Measurements from ENCODE around the gene C19orf47. TPM values are rescaled to one million over a fixed set of nuclear protein-coding genes. Genes with fewer than 3 reads are reported as not detected.

Gene C19orf47
- total and polyA plus RNA-seq, 7 experiments from 2014 or later = 9.1 to 20.3 (median 13.6) TPM

DNA sequence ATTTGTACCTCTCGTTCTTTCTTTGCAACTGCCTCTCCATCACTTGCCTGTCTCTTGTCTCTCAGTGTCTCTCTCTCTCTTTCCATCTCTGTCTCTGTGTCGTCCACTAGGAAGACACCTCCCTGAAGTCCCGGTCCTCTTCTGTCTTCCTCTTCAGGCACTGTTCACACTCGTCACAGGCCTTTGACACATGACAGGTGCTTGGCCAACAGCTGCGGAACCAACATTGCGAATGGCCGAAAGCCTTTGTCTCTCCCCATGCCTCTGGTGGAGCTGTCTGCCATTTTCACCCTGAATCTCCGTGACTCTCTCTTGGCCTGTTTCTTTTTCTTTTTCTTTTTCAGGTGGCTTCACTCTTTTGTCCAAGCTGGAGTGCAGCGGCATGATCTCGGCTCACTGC is 39.0 kb upstream of the C19orf47 start:
- H3K4me3 Mint-ChIP-seq = peak overlapping the region in 1 of 10 donors; percentile 3
- no peaks in the 10 kb centered on the region for H3K36me3 Mint-ChIP-seq
- ChIA-PET CTCF (interaction anchor here (1.1 kb wide), 1 partner anchor 33 kb away, joined by 3 read pairs; no protein-coding TSS in a partner anchor), POLR2A (no interaction called here)
- no peaks in the 10 kb centered on the region for H3K4me1 ChIP-seq (ENCODE audit: control insufficient read depth in 2 of 2, insufficient read depth in 2 of 2, low read length in 2 of 2)
- intact Hi-C loops (cut with micrococcal nuclease) = no loop called here
- no peaks in the 10 kb centered on the region for H3K27me3 Mint-ChIP-seq
- no peak for DNase-seq
- ATAC-seq = no peak
- H3K27ac ChIP-seq (ENCODE audit: low read depth, low read length) = no peak overlapping the region
- H3K4me3 ChIP-seq (ENCODE audit: low read length) = no peak overlapping the region
- peaks cover 0 to 1% (median 0%) of the 10 kb centered on the region in 11 donors for H3K9me3 Mint-ChIP-seq
- H3K4me1 Mint-ChIP-seq = peaks cover 0 to 2% (median 0%) of the 10 kb centered on the region in 7 donors
- no peaks in the 10 kb centered on the region for H3K36me3 ChIP-seq (ENCODE audit: control insufficient read depth in 2 of 3, insufficient read depth in 3 of 3, low read length in 3 of 3)
- no peaks in the 10 kb centered on the region for H3K27me3 ChIP-seq (ENCODE audit: control insufficient read depth in 2 of 2, insufficient read depth in 2 of 2, low read length in 2 of 2)
- H3K27ac Mint-ChIP-seq = no peak overlapping the region
- H3K9me3 ChIP-seq (ENCODE audit: control insufficient read depth in 2 of 3, low read length in 3 of 3) = no peaks in the 10 kb centered on the region

DNA sequence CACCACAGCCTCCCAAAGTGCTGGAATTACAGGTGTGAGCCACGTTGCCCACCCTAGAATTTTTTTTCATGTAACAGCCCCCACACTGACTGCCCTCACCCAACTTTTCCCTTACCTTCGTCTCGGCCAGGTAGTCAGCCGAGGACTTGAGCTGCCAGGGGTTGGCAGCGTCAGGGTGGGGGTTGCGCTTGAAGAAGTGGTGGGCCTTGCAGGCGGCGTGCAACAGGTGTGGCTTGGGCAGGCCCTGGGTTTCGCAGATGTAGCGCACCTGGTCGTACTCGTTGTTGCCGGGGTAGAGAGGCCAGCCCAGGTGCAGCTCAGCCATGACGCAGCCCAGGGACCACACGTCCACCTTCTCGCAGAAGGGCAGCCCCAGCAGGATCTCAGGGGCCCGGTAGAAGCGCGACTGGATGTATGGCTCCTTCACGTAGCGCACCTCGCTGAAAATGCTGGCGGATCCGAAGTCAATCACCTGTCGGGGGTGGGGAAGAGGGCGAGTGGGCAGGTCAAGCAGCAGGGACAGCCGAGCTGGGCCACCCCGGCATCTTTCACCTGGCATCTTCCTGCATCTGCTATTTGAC is 35.6 kb upstream of the C19orf47 start:
- Mint-ChIP-seq H3K9me3 (peaks cover 0 to 1% (median 0%) of the 10 kb centered on the region in 11 donors), H3K4me1 (peaks cover 0 to 2% (median 0%) of the 10 kb centered on the region in 7 donors), H3K27me3 (no peaks in the 10 kb centered on the region), H3K36me3 (peaks cover 0 to 3% (median 0%) of the 10 kb centered on the region in 5 donors), H3K4me3 (no peak overlapping the region), H3K27ac (peak overlapping the region in 2 of 9 donors; percentile 18 to 59)
- Histone ChIP-seq H3K36me3 (ENCODE audit: control insufficient read depth in 2 of 3, insufficient read depth in 3 of 3, low read length in 3 of 3) (peaks cover 0 to 8% (median 0%) of the 10 kb centered on the region in 3 experiments), H3K27ac (ENCODE audit: low read depth, low read length) (no peak overlapping the region), H3K27me3 (ENCODE audit: control insufficient read depth in 2 of 2, insufficient read depth in 2 of 2, low read length in 2 of 2) (no peaks in the 10 kb centered on the region), H3K4me3 (ENCODE audit: low read length) (no peak overlapping the region), H3K4me1 (ENCODE audit: control insufficient read depth in 2 of 2, insufficient read depth in 2 of 2, low read length in 2 of 2) (no peaks in the 10 kb centered on the region), H3K9me3 (ENCODE audit: control insufficient read depth in 2 of 3, low read length in 3 of 3) (no peaks in the 10 kb centered on the region)
- POLR2A ChIA-PET = no interaction called here
- DNase-seq (no peak), ATAC-seq (no peak)
- CTCF ChIA-PET = no interaction called here
- intact Hi-C loops (cut with micrococcal nuclease) = no loop called here

DNA sequence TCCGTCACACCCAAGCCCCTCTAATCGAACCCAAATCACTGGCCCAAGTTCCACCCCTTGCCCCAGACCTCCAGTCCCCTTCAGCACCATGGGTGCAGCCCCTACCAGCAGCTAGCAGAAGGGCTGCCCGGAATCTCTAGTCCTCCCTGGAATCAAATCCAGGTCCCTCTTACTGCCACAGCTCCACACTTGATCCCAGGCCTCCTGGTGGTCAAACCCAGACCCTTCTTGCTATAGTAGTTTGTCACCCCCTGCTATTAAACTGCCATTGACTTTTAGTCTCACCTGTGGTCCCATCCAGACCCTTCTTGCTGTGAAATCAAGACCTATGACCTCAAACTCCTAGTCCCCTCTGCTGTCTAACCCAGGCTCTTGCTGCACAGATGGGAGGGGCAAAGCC is 33.1 kb upstream of the C19orf47 start:
- intact Hi-C loops (cut with micrococcal nuclease) = no loop called here
- ChIA-PET CTCF (no interaction called here), POLR2A (no interaction called here)
- Mint-ChIP-seq H3K36me3 (peaks cover 0 to 4% (median 0%) of the 10 kb centered on the region in 5 donors), H3K4me3 (no peak overlapping the region), H3K9me3 (peaks cover 0 to 1% (median 0%) of the 10 kb centered on the region in 11 donors), H3K4me1 (no peaks in the 10 kb centered on the region), H3K27me3 (no peaks in the 10 kb centered on the region), H3K27ac (peak overlapping the region in 3 of 9 donors; percentile 7 to 74 (median 45))
- DNase-seq (no peak), ATAC-seq (no peak)
- Histone ChIP-seq H3K4me3 (ENCODE audit: low read length) (no peak overlapping the region), H3K4me1 (ENCODE audit: control insufficient read depth in 2 of 2, insufficient read depth in 2 of 2, low read length in 2 of 2) (no peaks in the 10 kb centered on the region), H3K27ac (ENCODE audit: low read depth, low read length) (no peak overlapping the region), H3K9me3 (ENCODE audit: control insufficient read depth in 2 of 3, low read length in 3 of 3) (no peaks in the 10 kb centered on the region), H3K36me3 (ENCODE audit: control insufficient read depth in 2 of 3, insufficient read depth in 3 of 3, low read length in 3 of 3) (peaks cover 0 to 29% (median 6%) of the 10 kb centered on the region in 3 experiments), H3K27me3 (ENCODE audit: control insufficient read depth in 2 of 2, insufficient read depth in 2 of 2, low read length in 2 of 2) (no peaks in the 10 kb centered on the region)

DNA sequence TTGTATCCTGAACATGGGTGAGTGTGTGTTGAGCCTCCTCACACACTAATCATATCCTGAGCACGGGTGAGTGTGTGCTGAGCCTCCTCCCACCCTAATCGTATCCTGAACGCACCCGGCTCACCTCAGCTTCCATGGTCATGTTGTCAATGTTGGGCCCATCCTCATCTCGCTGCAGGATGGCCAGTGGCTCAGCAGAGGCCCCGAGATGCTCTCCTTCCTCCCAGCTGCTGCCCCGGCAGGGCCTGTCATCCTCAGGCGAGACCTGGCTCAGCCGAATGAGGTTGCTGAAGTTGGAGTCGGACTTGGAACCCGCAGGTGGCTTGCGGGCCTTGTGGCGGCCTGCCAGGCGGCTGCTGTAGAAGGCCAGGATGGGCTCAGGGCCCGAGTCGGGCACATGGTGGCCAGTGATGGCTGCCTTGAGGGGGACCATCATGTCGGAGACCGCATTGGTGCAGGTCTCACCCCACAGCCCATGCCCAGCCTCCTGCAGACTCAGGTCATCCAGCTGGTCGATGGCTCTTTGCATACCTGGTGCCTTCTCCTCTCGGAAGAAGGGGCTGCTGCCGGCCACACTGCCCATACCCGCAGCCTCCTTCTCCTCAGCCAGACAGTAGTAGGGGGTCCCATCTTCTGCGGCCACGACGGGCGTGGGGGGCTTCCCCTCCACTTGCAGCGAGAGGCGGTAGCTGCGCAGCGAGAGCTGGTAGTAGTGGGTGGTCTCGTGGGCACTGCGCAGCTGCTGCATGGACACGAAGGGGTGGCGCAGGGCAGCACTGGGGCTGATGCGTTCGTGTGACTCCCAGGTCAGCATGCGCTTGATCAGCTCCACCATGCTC is 32.2 kb upstream of the C19orf47 start:
- Histone ChIP-seq H3K9me3 (ENCODE audit: control insufficient read depth in 2 of 3, low read length in 3 of 3) (no peaks in the 10 kb centered on the region), H3K27ac (ENCODE audit: low read depth, low read length) (no peak overlapping the region), H3K4me1 (ENCODE audit: control insufficient read depth in 2 of 2, insufficient read depth in 2 of 2, low read length in 2 of 2) (no peaks in the 10 kb centered on the region), H3K27me3 (ENCODE audit: control insufficient read depth in 2 of 2, insufficient read depth in 2 of 2, low read length in 2 of 2) (no peaks in the 10 kb centered on the region), H3K36me3 (ENCODE audit: control insufficient read depth in 2 of 3, insufficient read depth in 3 of 3, low read length in 3 of 3) (peaks cover 0 to 32% (median 6%) of the 10 kb centered on the region in 3 experiments), H3K4me3 (ENCODE audit: low read length) (no peak overlapping the region)
- POLR2A ChIA-PET = interaction anchor here (0.7 kb wide), 1 partner anchor 40 kb away, joined by 4 read pairs; no protein-coding TSS in a partner anchor
- ATAC-seq (no peak), DNase-seq (no peak)
- no peak overlapping the region for H3K4me3 Mint-ChIP-seq
- no peaks in the 10 kb centered on the region for H3K27me3 Mint-ChIP-seq
- intact Hi-C loops (cut with micrococcal nuclease) = no loop called here
- CTCF ChIA-PET = no interaction called here
- H3K36me3 Mint-ChIP-seq = peaks cover 0 to 4% (median 0%) of the 10 kb centered on the region in 5 donors
- no peaks in the 10 kb centered on the region for H3K4me1 Mint-ChIP-seq
- peaks cover 0 to 1% (median 0%) of the 10 kb centered on the region in 11 donors for H3K9me3 Mint-ChIP-seq
- no peak overlapping the region for H3K27ac Mint-ChIP-seq

DNA sequence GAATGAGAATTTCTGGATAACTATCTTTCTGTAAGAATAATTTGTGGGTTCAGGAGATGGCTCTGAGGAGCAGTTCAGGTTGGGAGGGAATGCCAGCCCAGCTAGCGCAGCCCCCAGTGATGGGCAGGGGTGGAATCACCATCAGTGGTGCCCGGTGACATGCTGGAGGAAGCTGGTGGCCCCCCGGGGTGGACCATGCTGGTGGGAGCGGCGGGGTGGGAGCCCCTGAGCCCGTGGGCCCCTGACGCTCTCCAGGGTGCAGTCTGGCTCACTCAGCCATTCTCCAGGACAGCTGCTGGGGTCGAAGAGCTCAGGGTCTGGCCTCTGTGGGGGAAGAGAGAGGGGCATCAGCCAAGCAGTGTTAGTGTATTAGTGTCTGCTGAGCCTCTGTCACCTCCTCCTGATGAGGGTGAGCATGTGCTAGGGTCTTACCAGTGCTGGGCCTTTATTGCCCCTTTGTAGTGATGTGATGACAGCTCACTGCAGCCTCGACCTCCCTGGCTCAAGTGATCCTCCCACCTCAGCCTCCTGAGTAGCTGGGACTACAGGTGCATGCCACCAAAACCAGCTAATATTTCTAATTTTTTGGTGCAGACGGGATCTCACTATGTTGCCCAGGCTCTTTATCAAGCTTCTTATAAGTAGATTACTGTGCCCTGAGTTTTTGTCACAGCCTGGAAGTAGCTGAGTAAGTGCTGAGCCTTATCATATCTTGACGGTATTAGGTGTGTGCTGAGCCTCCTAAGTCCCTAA is 31.4 kb upstream of the C19orf47 start:
- Histone ChIP-seq H3K4me1 (ENCODE audit: control insufficient read depth in 2 of 2, insufficient read depth in 2 of 2, low read length in 2 of 2) (no peaks in the 10 kb centered on the region), H3K36me3 (ENCODE audit: control insufficient read depth in 2 of 3, insufficient read depth in 3 of 3, low read length in 3 of 3) (peaks cover 0 to 32% (median 6%) of the 10 kb centered on the region in 3 experiments), H3K27ac (ENCODE audit: low read depth, low read length) (no peak overlapping the region), H3K27me3 (ENCODE audit: control insufficient read depth in 2 of 2, insufficient read depth in 2 of 2, low read length in 2 of 2) (no peaks in the 10 kb centered on the region), H3K4me3 (ENCODE audit: low read length) (no peak overlapping the region), H3K9me3 (ENCODE audit: control insufficient read depth in 2 of 3, low read length in 3 of 3) (no peaks in the 10 kb centered on the region)
- H3K27ac Mint-ChIP-seq = peak overlapping the region in 2 of 9 donors; percentile 22
- DNase-seq = no peak
- ChIA-PET POLR2A (interaction anchor here (0.7 kb wide), 1 partner anchor 41 kb away, joined by 4 read pairs; no protein-coding TSS in a partner anchor), CTCF (no interaction called here)
- no peaks in the 10 kb centered on the region for H3K27me3 Mint-ChIP-seq
- ATAC-seq = no peak
- H3K9me3 Mint-ChIP-seq = no peaks in the 10 kb centered on the region
- intact Hi-C loops (cut with micrococcal nuclease) = no loop called here
- peaks cover 0 to 5% (median 3%) of the 10 kb centered on the region in 7 donors for H3K4me1 Mint-ChIP-seq
- H3K36me3 Mint-ChIP-seq = peaks cover 0 to 6% (median 1%) of the 10 kb centered on the region in 5 donors
- no peak overlapping the region for H3K4me3 Mint-ChIP-seq

DNA sequence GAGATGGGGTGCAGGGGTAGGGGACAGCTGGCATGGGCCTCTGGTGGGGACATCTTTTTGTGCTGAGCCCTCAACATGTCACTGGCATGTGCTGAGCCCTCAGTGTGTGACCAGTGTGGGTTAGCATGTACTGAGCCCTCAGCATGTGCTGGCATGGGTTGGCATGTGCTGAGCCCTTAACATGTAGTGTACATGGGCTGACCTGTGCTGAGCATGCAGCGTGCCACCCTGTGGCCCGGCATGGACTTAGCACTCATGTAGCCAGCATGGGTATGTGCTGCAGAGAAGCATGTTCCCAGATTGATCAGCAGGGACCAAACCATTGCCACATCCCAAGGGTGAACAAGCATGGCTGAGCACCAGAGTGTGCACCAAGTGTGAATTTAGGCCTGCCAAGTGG is 30.3 kb upstream of the C19orf47 start:
- Histone ChIP-seq H3K9me3 (ENCODE audit: control insufficient read depth in 2 of 3, low read length in 3 of 3) (no peaks in the 10 kb centered on the region), H3K4me3 (ENCODE audit: low read length) (no peak overlapping the region), H3K36me3 (ENCODE audit: control insufficient read depth in 2 of 3, insufficient read depth in 3 of 3, low read length in 3 of 3) (peaks cover 0 to 41% (median 6%) of the 10 kb centered on the region in 3 experiments), H3K4me1 (ENCODE audit: control insufficient read depth in 2 of 2, insufficient read depth in 2 of 2, low read length in 2 of 2) (no peaks in the 10 kb centered on the region), H3K27me3 (ENCODE audit: control insufficient read depth in 2 of 2, insufficient read depth in 2 of 2, low read length in 2 of 2) (no peaks in the 10 kb centered on the region), H3K27ac (ENCODE audit: low read depth, low read length) (no peak overlapping the region)
- Mint-ChIP-seq H3K36me3 (peaks cover 0 to 11% (median 4%) of the 10 kb centered on the region in 5 donors), H3K4me3 (no peak overlapping the region), H3K9me3 (no peaks in the 10 kb centered on the region), H3K4me1 (peaks cover 0 to 9% (median 8%) of the 10 kb centered on the region in 7 donors), H3K27me3 (no peaks in the 10 kb centered on the region), H3K27ac (no peak overlapping the region)
- DNase-seq (no peak), ATAC-seq (peak; percentile 20)
- intact Hi-C loops (cut with micrococcal nuclease) = no loop called here
- ChIA-PET POLR2A (no interaction called here), CTCF (no interaction called here)
